HepG2 (cell line): ENCODE measurements around the gene STX5.

Experiments used
- GABPA ChIP-seq, 2 experiments: IDR thresholded peaks; 2 replicates each; pipeline ENCODE4 v1.6.1; 2011 to 2016; ENCODE audit warnings: low read depth in 2 of 2, low read length in 1 of 2, missing biosample characterization in 1 of 2, missing genetic modification characterization in 1 of 2
- MAX ChIP-seq: IDR thresholded peaks from 2 replicates; pipeline ENCODE4 v1.6.1; 2012; ENCODE audit warnings: inconsistent platforms
- MYNN ChIP-seq: sonication (generic); formaldehyde crosslinking; IDR thresholded peaks from 2 replicates; pipeline ENCODE4 v1.4.0; 2020; ENCODE audit warnings: mild to moderate bottlenecking, low read depth, missing genetic modification reagents
- PRMT3 ChIP-seq: sonication (generic); formaldehyde crosslinking; IDR thresholded peaks from 2 replicates; pipeline ENCODE4 v1.8.1; 2022; ENCODE audit warnings: low read depth, mild to moderate bottlenecking, moderate library complexity, missing genetic modification reagents, borderline replicate concordance
- TFAP4 ChIP-seq: sonication (generic); IDR thresholded peaks from 2 replicates; pipeline ENCODE4 v1.6.1; 2016; ENCODE audit warnings: low read depth, borderline replicate concordance
- ZNF318 ChIP-seq: sonication (generic); formaldehyde crosslinking; IDR thresholded peaks from 2 replicates; pipeline ENCODE4 v1.4.0; 2020; ENCODE audit warnings: mild to moderate bottlenecking, missing genetic modification reagents

GRCh38 chr11:62771144-62772021, 60.5 kb downstream of the STX5 start, which contains the start of gene TAF6L:
- TF ChIP-seq MYNN (CRISPR knock-in tag) (no peak; the same call in 1 of the 2 replicates), MAX (peak; percentile 68), PRMT3 (no peak), TFAP4 (no peak), GABPA (IDR thresholded peaks at IDR 0.05; ENCODE audit: low read depth, low read length) (peak; percentile 32), GABPA (CRISPR knock-in tag; IDR thresholded peaks at IDR 0.05; ENCODE audit: low read depth) (peak; percentile 74), ZNF318 (CRISPR knock-in tag) (no peak)
